Measurements from ENCODE around the gene ETF1.

ETF1 gene

DNA sequence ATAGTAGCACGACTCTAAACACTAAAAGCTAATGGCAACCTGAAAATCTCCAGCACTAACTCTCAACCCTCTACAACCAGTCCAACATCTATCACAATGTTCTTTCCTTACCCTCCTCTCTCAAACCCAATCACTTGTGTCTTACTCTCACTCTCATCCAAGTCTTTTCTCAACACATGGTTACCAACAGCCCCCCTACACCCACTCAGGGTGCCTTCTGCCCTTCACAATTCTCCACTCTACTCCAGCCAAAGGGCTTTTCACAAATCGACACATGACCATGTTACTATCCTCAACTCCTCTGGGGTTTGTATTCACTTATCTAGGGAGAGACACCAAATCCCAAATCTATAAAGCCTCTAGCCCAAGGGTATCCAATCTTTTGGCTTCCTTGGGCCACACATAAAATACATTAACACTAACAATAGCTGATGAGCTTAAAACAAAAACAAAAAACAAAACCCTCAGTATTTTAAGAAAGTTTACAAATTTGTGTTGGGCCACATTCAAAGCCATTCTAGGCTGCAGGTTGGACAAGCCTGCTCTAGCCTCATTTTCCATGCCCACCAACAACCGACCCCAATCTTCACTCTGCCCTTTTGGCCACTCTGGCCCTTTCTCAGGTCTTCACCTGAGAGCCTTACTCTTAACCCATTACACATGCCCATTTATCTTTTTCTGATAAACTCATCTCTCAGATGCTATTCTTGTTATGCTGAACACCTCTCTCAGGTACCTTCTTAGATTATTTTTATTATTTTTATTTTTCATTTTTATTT, 20.5 kb upstream of the ETF1 start:
- no peak for DNase-seq (ENCODE audit: low spot score)

DNA sequence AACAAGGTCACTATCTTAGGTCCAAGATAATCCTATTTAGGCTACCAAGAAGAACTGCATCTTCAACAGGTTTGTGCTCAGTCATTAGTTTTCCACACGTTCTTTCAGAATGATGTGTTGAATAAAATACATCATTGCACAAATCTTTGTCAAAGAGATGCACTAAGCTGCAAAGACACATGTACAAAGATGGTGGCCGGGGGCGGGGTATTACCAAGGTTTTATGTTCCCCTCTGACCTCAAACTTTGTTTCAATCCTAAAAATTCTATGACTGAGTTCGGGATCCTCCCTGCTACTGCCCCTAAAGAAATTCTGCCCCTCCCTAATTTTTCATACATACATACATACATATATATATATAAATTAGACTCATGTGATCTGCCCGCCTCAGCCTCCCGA, 17.9 kb upstream of the ETF1 start:
- no peak for DNase-seq (ENCODE audit: low spot score)

DNA sequence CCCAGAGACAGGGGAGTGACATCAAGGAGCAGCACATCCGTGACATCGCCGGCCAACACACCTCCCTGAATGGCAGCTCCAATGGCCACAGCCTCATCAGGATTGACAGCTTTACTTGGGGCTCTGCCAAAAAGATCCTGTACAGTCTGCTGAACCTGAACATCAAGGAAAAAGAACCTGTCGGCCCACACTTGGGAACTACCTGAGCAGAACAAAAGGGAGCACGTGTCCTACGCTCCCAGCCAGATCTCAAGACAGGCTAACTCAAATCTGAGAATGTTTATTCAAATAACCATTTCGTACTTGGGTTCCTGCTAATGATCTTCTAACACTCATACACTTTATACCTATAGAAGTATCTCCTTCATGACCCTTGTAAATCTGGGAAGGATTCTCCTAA, 16.9 kb upstream of the ETF1 start:
- DNase-seq (ENCODE audit: low spot score): no peak

DNA sequence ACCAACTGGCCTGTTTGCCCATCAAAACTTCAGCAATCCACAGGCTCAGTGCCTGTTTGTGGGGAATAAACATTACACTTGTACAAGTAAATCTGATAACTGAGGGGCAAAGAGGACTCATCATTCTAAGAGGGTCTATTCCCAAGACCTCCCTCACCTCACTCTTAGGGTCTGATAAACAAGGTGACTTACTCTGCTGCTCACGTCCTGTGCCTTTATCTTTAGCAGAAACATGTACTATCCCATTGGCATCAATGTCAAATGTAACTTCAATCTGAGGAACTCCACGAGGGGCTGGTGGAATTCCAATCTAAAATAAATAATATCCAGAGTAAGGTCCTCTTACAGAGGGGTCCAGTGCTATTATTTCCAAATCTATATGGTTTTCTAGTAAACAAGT, 14.6 kb upstream of the ETF1 start:
- no peak for DNase-seq (ENCODE audit: low spot score)

DNA sequence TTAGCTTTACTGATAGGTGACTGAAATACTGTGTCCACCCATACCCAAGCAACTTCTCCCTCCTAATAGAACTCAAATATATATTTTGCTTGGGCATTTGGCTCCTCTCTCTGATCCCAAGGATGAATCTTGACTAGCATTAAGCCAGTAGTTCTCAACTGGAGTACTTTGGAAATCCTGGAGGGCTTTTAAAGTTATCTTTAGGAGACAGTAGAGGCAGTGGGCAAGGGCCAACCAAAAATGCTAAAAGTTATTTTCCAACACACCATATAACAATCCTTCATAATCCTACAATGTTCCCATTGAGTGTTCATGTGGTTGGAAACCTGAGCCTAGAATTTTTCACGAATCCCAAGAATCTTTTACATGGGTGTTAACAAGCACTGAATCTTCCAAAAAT, 11.1 kb upstream of the ETF1 start:
- no peak for DNase-seq (ENCODE audit: low spot score)

DNA sequence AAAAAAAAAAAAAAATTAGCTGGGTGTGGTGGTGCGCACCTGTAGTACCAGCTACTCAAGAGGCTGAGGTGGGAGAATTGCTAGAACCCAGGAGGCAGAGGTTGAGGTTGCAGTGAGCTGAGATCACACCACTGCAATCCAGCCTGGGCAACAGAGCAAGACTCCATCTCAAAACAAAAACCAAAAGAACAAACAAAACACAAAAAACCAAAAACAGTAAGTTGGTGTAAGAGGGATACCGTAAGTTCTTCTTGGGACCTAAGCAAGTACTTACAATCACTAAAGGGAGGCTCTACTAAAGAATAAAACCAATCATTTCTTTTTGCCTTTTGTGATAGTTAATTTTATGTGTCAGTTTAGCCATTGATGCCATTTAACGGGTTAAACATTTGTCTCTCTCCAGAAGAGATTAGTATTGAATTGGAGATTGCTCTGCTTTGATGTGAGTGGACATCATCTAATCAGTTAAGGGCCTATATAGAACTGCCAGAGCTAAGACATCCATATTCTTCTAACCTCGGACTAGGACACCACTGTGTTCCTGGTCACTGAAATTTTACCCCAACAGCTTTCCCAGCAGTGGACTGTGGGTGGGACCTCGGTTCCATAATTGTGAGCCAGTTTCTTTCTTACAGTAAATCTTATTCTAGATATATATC, 10.5 kb upstream of the ETF1 start:
- DNase-seq (ENCODE audit: low spot score): no peak

DNA sequence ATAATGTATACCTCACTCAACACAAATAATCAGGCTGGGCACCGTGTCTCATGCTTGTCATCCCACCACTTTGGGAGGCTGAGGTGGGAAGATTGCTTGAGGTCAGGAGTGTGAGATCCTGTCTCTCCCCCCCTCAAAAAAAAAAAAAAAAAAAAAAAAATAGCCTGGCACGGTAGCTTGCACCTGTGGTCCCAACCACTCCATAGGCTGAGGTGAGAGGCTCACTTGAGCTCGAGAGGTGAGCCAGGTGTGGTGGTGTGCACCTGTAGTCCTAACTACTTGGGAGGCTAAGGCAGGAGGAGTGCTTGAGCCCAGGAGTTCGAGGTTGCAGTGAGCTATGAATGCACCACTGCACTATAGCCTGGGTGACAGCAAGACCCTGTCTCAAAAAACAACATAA, 9.6 kb upstream of the ETF1 start:
- no peak for DNase-seq (ENCODE audit: low spot score)

DNA sequence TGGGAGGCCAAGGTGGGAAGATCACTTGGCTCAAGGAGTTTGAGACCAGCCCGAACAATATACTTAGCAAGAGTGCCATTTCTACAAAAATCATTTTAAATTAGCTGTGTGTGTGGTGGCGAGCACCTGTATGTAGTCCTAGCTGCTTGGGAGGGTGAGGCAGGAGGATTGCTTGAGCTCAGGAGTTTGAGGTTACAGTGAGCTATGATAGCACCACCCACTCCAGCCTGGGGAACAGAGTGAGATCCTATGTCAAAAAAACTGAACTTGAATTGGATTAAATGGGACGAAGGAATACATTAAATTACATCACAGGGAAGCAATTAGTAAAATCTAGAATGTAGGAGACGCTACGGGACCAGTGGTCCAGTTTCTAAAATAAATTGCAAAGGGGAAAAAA, 6.4 kb upstream of the ETF1 start:
- no peak for DNase-seq (ENCODE audit: low spot score)

DNA sequence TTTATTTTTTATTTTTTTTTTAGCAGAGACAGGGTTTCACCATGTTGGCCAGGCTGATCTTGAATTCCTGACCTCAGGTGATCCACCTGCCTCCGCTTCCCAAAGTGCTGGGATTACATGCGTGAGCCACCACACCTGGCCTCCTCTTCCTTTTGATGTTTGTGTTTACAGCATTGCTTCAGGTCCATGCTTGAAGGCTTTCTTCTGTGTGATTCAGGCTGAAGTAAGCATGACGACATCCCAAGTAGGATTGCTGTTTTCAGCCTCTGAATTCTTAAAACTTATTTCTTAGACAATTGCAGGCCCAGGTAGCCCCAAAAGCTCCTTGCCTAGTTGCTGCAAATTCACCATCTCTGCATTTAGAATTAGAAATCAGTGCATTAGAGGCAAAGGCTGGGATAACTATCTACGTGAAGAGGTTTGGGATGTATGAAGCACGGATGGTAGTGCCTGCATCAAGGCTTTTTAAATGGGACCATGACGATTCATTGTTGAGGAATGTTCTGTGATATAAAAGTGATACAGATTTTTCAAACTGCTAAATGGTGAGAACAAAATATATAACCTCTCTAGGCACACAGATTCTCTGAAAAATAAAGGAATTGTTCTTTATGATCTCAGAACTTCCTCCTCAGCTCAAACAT, 3.0 kb upstream of the ETF1 start:
- no peak for DNase-seq (ENCODE audit: low spot score)

DNA sequence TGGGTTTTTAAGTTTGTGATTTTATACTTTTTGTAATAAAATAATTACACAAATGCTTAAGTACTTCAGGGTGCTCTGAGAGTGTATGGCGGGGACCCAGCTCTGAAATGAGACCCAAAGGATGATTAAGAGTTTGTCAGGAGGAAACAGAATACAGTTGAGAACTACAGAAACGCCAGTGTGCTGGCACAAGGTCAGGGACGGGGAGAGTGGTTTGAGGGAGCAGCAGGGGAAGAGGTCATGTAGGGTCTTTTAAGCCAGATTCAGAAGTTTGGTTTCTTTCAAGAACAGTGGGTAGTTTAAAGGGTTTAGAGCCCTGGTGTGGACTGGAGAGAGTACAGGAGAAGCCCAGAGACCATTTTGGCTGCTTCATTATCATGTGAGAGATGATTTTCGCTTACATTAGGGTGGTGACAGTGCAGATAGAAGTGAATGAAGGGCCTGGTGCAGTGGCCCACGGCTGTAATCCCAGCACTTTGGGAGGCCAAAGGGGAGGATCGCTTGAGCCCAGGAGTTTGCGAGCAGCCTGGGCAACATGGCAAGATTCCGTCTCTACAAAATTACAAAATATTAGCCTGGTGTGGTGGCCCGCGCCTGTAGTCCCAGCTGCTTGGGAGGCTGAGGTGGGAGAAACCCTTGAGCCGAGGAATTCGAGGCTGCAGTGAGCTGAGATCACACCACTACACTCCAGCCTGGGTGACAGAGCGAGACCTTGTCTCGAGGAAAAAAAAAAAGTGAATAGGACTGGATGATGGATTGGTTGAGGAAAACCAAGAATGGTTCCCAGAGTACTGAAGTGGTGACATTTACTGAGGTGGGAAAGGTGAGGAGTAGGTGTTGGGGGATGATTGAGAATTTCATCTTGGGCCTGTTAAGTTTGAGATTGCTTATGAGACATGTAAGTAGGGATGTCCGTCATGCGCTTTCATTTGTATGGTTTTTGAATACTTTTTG, 1.4 kb upstream of the ETF1 start:
- DNase-seq (ENCODE audit: low spot score): no peak

DNA sequence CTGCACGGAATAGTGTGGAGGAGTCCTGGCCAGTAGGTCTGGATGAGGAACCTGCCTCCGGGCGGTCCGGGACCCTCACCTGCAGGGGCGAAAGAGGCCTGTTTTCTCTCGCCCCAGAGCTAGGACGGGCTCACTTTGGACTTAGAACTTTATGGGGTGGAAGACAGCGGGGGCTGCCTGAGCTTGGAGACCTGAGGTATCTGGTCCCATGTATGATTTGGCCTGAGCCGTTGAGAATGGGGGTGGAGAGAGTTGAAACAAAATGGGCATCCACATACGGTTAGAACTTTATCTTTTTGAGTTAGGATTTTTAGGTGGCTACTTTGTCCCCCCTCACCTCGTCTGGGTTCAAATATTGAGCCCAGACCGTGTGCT, 681 bp upstream of the ETF1 start:
- no peak for DNase-seq (ENCODE audit: low spot score)

DNA sequence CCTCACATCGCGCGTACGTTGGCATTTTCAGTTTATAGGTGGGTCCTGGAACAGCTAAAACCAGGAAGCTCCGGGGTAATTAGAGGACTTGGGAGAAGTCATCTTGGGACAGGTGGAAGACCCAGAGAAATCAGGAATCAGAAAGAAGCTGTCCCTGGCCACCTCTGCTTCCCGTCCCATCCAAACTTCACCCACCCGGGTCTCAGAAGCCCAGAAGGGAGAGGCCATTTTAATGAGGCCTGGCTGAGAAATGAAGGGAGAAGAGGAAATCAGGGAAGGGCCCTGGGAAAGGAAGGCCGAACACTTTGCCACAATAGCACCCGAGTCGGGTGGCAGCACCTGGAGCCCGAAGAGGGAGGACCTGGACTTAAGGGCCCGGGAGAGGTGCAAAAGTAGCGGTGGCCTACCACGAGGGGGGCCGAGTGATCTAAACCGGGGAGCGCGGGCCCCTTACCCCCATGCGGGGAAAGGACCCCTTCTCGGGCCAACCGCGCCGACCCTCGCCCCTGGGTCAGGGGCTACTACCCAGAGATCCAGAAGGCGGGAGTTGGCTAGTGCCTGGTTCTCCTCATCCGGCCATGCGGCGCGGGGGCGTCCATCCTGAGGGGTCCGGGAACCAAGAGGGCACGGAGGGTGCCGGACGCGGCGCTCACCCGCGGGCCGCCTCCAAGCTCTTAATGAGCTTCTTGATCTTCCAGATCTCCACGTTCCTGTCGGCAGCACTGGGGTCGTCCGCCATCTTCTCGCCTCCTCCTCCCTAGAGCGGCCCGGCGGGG, 668 bp downstream of the ETF1 start:
- DNase-seq (ENCODE audit: low spot score): no peak

DNA sequence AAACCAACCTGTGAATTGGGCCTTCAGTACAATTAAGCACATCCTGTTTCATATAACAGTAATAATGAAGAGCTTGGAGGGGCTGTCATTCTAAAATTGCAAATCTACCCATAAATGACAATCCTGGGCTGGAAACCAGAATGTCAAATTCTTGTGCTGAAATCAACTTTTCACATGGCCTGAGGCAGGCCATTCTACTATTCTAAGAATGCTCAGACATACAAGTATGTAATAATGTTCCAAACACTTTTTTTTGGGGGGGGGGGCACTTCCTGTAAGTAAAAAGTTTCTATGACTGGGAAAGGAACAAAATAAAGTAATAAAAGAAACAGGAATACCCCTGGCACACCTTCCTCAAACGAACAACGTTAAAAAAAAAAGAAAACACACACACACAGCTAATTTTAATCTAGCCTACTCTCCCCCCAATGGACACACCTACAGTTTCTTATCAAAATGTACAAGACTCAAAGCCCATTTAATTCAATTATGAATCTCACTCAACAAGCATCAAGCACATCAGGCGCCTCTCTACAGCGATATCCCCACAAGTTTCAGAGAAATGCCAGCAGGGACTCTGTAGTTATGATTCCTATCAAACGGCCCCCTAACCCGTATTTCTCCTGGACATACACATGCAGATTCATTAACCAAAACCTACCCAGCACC, 1.4 kb downstream of the ETF1 start:
- no peak for DNase-seq (ENCODE audit: low spot score)

DNA sequence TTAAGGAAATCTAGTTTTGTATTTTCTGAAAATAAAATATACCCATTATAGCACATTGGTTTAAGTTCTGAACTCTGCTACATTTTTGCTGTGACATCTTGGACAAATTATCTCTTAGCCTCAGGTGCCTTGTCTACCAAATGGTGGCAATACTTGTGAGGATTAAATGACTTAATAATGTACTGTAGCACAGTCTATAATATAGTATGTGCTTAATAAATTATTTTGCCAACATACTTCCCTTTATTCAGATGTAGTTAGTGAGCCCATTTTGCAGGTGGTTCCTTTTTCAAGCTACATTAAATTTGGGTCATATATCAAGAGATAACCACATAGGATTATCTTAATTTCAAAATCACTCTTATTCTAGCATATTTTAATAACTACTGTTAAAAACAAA, 3.2 kb downstream of the ETF1 start:
- no peak for DNase-seq (ENCODE audit: low spot score)

DNA sequence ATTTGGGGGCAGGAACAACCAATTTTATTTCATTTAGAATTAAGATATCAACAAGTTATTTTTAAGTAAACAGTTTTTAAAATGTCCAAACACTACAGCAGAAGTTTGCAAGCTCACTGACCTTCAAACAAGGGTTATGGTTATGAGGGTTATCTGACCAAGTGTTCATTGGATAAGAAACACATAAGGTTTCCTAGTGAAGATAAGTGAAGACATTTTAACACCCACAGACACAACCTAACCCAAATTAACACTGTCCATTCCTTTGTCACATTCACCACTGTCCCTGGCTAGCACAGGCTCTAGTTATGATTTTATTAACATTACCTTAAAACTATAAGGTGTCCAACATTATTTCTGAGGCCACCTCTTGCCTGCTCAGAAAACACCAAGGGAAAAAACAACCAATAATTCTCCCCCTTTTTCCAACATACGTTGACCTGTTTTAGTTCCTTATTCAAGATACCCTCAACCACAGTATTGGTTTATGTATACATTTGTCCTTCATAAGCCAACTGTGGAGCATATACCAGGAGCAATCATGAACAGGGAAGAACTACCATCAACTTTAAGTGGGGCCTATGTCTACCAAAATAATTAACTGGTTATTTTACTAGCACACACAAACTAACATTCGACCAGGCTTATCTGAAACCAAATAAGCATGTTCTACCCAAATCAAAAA, 4.0 kb downstream of the ETF1 start:
- no peak for DNase-seq (ENCODE audit: low spot score)

DNA sequence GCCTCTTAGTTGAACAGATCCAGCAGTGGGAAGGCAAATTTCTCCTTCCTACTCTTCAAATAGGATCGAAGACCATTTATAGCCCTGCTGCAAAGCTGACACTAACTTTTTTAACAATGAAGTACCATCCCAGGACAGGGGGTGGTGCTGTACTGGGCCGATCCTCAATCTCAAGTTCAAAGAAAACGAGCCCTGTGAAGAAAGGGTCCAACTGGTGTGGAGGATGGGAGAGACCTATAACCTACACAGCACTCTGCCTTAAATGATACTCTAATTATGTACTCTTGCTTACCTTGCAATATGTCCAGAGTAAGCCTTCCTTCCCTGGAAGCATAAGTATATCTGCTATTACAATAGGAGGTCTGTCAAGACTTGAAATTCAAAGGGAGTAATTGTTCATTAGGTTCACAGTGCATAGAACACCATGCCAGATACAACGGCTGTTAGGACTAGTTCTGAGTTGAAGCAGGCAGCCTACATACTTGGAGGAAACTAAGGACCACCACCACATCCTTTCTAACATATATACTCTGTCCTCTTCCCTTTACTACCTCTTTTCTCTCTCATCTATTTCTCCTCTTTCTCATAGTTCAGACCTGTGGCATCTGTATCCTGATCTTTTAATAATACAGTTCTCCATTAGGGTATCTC, 6.2 kb downstream of the ETF1 start:
- peak; percentile 6 for DNase-seq (ENCODE audit: low spot score)

DNA sequence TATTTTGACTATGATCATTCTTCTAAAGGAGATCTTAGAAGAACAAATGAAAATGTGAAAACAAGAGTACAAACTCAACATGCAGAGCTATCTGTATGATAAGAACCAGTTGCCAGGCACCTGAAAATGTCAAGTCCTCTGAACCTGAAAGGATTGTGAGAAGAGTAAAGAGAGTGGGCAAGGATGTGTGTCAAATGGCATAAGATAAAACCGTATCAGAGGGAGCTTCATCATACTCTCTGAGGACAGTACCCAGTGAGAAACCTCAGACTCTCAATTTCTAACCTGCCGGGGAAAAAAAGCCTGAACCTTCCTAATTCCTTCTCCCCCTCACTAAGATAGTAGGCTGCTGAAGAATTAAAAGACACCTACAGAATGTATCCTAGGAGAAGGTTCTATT, 6.8 kb downstream of the ETF1 start:
- DNase-seq (ENCODE audit: low spot score): no peak

DNA sequence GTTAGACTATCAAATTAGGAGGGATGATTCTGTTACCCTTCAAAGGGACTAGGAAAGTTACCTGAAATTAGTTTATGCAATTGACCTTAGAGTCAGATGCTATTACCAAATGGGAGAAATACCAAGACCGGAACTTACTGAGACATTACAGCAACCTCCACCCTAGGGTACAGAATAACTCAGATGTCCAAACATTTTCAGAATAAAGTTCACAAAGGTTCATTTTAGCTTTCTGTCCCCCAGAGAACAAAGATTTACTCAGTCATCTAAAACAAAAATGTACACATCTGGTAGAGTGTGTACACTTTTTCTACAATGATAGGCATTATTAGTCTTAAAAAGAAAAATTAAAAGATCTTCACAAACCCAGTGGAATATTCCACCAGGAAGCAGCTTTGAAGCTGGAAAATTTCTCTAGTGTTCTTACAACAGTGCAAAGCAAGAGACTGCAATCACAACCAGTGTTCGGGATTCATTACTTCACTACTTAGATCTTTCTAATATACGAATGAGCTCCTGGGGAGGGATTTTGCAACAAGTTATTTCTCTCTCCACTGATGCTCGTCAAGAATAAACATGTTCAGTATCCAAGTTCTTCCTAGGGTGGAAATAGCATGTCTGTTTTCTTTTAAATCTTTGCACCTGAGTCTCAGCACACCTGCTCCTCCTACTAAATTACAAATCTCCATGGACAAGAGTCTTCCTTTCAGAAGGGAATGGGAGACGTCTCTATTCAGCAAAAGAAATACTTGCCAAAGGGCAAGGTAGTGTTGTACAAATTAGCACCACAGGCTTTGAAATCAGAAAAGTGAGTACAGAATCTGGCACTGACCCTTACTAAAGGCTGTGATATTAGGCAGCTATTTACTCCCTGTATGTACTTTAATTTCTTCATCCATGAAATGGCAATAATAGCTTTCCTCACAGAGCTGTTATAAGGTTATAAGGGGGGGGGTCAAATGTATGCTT, 8.8 kb downstream of the ETF1 start:
- no peak for DNase-seq (ENCODE audit: low spot score)

DNA sequence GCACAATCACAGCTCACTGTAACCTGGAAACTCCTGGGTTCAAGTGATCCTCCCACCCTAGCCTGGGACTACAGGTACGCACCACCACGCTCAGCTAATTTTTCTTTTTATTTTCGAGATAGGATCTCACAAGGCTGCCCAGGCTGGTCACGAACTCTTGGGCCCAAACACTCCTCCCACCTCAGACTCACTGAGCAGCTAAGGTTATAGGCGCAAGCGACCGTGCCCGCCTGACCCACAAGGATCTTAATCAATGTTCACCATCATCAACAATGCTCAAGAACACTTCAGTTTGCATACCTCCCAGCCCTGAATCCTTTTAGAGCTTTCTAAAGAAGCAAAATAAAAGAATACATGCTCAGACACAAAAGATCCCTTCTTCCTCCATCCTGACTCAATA, 13.2 kb downstream of the ETF1 start:
- DNase-seq (ENCODE audit: low spot score): no peak
